ENCODE data around the gene MYBPH.

MYBPH gene

DNA sequence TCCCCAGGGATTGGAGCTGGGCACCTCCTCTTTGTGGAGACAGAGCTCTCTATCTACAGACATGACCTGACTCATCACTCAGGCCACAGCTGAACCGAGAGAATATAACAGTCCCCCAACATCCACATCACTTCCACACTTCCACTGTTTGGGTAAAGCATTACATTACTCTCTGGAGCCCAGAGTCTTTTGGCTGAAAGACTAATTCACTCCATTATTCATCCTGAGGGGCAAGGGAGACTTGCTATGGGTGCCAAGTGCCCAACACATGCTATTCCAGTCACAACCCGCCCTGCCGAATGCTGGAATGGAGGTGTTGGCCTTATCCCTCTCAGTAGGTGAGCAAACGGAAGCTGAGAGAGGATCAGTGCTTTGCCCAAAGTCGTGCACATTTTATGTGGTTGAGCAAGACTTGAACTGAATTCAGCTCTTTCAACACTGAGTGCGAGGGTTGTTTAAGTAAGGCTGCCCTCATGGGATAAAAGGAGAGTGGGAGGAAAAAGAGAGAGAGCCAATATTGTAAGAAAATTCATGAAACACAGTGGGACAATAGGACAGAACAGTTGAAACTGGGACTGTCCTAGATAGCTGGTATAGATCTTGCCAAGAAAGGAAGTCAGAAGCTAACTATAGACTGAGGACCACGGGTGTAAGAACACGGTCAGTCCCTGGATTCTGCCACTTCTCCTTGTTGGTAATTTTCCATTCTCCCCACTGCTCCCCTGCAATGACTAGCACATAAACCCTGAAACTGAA lies 24.4 kb upstream of the MYBPH start:
- DNase-seq: no peak

DNA sequence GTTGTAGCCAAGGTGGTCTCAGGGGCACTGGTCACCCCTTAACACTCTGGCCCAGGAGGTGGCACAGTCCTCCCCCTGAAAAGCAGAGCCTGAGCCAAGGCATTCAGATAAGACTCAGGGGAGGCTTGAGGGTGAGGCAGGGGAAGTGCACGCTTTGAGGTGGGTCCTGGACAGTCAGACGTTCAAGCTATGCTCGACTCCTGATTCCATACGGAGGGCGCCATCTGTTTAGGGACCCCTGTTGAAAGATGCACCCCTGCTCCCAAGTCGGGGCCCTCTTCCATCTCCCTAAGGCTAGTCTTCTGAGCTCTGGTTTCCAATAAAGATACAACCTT lies 23.8 kb upstream of the MYBPH start:
- no peak for DNase-seq

DNA sequence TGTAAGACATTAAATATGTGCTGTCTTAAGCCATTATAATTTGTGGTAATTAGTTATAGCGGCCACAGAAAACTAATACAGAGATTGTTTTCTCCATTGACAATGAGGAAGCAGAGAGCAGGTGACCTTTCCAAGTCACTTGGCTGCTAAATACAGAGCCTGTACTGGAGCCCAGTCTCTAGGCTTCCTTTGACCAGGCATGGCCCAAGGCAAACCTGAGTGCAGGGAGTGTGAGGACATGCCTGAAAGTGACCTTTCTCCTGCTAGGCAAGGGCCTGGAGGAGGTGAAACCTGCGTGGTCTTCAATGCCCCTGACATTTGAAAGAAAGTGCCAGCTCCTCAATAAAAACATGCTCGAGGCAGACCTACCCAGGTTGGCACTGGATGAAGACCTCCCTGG lies 23.4 kb upstream of the MYBPH start:
- DNase-seq: no peak

DNA sequence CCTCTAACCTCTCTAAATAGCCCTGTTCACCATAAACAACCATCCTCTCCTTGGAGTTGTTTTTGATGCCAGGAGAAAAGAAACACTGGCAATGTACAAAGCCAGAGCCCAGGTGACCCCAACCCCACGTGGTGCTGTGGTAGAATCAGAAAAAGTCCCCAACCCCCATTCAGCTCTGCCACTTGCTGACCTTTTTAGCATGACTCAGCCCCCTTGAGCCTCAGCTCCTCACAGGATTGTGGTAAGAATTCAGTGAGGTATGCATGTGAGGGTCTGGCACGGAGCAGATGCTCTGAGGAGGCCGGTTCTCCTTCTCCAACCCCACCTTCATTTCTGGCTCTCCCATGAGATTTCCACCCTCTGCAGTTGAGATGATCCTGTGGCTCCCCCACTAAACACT lies 22.0 kb upstream of the MYBPH start:
- no peak for DNase-seq

DNA sequence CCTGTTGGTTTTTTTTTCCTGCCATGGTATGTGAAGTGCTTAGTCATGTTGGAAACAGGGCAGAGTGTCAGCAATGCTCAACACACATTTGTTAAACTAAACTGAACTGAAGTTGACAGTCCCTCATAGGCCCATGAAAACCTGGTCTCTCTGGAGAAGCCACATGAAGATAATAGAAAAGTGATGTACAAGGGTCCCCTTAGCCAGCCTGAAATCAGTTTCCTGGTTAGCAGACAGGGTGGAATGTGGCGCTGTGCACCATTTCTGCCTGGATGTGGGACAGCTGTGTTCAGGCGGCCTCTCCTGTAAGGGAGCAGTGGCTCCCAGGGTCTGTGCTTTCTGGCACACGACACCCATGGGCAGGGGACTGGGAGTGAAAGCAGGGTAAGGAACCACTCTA lies 20.7 kb upstream of the MYBPH start:
- DNase-seq: no peak

DNA sequence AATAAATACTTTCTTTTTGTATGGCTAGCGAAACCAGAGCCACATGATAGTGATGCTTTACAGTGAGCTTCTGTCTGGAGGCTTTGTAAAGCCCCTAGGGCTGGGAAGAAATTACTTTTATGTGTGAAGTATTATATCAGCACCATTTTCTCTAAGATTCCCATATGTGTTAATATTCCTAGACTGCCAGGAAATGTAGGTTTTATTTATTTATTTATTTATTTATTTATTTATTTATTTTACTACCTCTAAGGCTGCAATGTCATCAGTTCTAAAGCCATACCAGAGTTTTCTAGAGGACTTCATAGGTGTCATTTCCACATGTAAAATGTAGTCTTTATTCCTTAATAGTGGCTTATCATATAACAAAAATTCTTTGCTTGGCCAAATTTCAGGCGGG lies 15.3 kb upstream of the MYBPH start:
- DNase-seq: no peak

DNA sequence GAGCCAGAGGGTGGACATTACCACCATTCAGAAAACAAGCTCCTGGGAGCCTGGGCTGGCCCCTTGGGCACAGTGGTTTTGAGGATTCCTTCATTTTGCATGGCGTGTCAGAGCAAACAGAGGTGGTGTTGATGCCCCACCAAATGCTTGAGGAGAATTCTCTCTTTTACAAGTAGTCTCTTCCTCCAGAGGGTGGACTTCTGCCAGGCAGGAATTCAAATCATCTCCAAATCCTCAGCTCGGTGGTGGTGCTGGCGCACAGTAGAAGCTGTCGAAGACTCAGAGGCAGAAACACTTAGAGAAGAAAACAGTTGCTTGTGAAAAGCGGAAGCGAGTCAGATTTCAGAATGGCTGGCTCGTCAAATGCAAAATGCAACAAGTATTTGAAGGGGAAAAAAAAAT lies 14.3 kb upstream of the MYBPH start:
- no peak for DNase-seq

DNA sequence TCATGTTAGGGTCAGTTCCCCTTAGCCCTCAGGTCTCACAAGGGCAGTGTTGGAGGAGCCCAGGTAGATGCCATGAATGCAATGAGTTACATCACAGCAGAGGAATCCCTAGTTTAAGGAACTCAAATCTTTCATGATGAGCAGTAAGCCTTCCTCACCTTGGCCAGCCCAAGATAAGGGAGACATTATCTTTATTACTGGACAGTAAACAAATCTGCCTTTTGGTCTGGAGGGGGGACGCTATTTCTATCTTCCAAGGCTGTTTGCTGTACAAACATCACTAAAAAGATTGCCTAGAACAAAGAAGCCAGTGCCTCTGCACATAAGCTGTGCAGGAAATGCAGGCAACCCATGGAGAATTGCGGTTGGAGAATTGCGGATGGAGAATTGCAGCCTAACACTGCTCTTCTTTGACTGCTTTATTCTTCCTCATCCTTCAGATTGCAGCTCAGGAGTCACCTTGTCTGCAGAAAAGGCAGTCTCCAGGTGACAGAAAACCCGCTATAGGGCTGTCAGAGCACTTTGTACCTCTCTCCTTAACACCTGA lies 13.1 kb upstream of the MYBPH start:
- no peak for DNase-seq

DNA sequence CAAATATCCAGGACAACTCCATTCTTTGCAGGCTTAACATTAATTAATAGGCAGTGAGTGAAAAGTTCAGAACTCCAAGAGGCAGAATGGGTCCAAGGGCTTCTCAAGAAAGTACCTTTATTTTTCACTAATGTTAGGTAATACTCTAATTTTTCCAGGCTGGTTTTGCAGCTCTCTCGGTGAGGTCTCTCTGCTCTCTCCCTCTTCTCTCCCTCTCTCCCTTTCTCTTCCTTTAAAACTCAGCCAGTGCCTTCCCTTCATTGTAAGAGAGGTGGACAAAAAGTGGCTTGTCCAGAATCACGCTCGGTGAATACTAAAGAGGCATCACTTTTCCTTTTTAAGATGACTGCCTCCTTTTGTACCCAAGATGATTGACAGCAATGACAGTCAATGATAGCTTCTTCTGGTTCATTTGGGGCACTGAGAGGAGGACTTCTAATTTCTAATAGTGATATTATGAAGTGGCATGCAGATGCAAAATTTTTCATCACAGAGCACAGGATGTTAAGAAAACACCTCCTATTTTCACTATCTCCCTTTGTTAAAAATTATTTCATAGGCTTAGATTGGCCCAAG lies 12.2 kb upstream of the MYBPH start:
- no peak for DNase-seq

DNA sequence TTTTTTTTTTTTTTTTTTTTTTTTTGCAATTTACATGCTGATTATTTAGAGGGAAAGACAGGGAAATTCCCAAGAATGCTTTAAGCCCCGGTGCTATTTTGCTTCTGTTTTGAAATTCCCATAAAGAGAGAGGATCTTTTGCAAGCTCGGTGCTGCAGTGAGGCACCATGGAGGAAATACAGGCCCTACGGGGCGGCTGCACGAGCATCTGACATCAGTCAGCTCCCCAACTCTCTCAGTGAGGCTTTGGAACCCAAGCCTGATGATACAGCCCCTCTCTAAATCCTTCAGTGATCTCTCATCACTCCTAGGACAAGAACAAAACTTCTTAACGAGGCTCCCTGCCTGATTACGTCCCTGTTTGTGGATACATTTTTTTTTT lies 11.7 kb upstream of the MYBPH start:
- no peak for DNase-seq

DNA sequence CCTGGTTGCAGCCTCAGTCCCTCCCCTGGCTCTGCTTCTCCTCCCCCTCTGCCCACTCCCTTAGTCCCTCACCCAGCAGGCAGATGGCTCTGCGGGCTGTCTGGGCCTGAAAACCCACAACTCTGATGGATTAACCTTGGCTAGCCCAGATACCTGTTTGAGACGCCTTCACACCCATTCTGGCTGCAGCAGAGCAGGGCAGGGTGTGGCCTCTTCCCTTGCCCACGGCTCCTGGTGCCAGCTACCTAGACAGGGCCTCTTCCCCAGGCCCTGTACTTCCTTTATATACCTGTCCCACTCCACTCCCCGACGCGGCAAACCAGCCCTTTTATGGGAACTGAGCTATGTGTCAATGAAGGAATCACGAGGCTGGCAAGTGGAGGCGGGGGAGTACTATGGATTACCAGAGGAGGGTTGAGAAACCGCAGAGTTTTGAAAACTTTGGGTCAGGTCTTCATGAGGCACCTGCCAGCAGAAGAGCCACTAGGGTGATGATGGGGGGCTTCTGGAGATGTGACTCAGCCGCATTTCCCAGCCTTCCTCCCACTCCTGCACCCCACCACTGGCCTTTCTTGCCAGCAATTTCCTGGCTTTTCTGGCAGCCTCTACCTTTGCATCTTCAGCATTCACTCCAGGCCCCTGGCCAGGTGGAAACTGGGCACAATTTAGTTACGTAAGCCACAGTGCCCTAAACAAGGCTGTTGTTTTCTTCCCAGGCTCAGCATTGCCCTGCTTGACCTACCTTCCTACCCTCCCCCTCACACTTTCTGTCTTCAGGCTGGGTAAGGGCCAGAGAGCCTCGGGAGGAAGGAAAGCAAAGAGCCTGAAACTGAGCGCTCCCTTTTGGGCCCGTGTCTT lies 11.0 kb upstream of the MYBPH start, which contains the start of gene CHI3L1:
TSS of gene CHI3L1 (minus strand) at position 259 of the 858 bp plus-strand sequence. CDS start at position 178, 81 bp downstream.
- no peak for DNase-seq

DNA sequence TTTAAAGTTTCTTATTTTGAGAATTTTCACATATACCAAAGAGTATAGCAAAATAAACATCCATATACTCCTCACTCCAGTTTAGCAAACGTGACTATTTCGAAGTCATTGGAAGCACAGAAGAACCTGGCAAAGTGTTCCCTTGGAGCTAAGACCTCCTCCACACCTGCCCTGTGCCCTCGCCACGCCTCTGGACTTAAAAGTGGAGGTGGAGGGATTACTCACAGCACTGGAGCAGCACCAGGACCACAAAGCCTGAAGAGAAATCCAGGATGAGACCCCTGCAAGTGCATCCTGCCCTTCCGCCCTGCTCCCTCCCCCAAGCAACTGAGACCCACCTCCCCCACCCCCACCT lies 10.4 kb upstream of the MYBPH start:
- DNase-seq: no peak

DNA sequence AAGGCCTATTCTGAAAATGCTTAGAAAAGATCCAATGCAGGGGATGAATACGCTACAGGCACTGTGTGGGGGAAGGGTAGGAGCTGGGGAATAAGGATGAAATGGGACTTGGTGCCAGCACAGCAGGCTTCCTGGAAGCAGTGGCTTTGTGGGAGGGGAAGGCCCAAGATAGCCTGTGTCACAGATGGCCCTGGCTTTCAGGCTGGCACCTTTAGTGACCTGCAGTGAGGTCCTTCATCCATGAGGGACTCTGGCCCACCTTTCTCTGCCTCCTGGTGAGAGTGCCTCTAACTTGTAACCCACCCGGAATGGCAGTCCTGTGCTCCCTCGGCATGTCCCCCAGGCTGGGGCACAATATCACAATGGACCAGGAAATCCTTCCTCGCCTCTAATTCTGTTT lies 10.0 kb upstream of the MYBPH start:
- DNase-seq: no peak

DNA sequence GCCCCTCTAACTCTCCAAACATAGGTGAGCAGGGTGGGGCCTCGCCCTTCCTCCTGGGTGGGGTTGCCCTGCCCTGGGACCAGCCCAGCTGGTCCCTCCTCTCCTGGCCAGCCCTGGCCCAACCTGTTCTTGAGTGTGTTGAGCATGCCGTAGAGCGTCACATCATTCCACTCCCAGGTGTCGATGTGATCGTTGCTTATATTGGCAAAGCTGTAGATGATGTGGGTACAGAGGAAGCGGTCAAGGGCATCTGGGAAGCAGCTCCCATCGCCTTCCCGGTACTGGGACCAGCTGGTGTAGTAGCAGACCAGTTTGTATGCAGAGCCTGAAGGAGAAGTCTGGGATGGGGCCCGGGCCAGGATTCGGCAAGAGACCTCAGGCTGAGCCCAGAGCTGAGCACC lies 9.4 kb upstream of the MYBPH start:
- DNase-seq: no peak

DNA sequence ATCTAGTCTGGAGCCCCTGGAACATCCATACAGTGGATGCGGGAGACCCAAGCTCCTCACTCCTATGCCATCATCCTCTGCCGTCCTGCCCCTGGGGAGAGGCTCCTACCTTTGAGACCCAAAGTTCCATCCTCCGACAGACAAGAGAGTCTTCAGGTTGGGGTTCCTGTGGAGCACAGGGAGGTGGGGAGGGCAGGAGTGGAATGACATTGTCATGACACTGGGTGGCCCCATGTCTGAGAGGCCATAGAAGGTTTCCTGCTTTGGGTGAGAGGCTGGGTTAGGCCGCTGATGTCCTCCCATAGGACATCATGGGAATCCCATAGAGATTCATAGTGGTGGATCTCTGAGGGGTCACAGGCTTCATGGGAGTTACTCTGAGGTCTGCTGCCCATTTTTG lies 8.8 kb upstream of the MYBPH start:
- no peak for DNase-seq

DNA sequence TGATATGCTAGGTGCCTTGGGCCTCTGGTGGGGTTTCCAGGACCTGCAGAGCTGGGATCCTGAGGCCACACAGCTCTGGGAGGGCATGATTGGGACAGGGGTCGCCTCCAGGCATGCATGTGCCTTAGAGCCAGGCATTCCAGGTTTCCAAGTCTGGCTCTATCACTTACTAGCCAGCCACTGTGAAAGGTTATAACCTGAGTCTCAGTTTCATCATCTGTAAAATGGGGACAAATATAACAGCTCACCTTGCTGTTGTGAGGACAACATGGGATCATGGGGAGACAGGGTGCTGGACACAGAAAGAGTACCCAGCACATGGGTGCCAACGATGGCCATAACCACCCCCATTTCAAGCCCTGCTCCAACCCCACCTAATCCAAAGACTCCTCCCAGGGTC lies 8.2 kb upstream of the MYBPH start:
- DNase-seq: no peak

DNA sequence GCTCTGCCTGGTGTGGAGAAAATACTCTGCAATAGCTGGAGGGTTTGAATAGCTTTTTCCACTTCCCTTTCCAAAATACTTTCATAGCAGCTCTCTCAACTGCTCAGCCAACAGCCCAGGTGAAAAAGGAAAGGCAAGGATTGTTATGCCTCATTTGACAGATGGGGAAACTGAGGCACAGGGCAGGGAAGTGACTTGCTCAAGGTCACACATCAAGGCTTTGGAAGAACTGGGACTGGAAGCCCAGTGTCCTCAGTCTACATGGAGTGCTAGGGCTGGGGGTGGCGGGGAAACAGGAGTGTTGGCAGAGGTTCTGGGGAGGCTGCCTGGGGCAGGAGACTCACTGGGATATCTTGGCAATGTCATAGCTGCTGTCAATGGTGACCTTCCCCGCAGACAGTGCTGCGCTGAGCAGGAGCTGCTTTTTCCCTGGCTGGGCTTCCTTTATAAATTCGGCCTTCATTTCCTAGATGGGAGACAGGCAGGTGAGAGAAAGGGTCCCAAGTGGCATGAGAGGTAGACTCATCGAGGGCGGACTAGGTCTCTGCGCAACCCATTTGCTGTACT lies 6.8 kb upstream of the MYBPH start:
- DNase-seq: no peak

DNA sequence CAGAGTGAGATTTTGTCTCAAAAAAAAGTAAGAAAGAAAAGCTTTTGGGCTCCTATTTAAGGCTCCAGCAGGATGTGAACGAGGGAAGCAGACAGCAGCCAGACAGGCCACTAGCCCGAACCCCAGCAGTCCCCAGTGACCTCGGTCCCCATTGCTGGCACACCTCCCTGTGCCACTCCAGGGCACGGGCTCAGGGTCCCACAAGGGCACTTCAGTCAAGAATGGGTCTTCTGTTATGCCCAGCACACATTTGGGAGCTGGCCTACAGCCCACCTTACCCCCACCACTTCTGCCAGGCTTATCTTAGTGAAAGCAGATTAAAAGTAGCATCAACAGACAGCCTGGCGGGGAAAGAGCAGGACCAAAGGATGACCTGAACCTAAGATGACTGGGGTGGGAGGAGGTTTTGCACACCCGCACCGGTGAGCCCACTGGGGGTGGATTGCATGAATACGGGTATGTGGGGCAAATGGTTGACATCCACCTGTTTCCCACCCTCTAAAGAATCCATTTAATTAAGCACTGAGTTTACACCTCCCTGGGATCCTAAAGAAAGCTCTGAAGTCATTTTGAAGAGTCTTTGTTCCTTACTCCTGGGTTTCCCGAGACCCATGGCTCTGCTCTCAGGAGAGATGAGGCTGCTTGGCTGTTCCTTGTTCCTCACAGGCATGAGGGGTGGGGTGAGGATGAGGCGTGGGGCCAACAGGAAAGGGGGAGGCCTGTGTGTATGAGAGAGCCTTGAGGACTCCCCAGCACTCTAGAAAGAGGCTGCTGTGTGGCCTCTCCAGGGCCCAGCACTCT lies 6.2 kb upstream of the MYBPH start:
- no peak for DNase-seq

DNA sequence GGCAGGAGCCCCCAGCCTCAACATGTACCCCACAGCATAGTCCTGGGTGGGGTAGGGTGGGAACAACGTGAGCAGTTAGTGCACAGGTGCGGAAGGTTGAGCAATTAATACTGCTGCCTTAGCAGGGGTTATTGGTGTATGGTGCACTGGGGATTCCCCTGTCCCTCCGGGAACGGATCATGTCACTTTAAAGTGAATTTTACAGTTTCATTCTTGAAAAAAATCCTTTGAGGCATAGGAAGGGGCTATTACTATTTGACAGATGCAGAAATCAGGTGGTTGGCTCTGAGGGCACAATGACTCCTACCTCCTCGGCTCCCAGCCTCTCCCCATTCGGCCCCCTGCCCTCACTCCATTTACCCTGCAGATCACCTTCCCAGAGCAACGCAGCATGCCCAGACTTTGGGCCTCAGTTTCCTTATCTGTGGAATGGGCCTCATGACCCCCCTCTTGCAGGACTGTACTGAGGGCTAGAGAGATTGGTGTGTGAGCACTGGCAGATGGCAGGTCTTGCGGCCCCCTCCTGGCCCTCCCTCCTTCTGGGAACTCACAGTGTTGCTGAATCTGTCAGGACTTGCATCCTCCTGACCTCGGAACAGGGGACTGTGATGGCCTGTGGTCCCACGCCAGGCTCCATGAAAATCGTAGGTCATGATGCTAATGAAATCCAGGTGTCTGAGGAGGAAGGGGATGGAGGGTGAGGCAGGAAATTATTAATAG lies 5.1 kb upstream of the MYBPH start:
- no peak for DNase-seq

DNA sequence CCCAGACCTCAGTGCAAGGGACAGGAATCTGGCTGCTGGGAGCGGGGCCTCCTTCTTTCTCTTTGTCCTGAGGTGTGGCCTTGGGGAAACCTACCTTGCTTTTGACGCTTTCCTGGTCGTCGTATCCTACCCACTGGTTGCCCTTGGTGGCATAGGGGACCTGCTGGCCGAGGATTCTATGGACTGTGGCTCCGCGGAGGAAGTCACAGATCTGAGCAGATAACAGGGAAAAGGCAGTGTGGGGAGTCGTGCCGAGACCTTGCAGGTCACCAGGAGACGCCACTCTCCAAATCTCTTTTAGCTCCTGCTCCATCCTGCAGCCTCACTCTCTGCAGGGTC lies 4.0 kb upstream of the MYBPH start:
- DNase-seq: no peak

DNA sequence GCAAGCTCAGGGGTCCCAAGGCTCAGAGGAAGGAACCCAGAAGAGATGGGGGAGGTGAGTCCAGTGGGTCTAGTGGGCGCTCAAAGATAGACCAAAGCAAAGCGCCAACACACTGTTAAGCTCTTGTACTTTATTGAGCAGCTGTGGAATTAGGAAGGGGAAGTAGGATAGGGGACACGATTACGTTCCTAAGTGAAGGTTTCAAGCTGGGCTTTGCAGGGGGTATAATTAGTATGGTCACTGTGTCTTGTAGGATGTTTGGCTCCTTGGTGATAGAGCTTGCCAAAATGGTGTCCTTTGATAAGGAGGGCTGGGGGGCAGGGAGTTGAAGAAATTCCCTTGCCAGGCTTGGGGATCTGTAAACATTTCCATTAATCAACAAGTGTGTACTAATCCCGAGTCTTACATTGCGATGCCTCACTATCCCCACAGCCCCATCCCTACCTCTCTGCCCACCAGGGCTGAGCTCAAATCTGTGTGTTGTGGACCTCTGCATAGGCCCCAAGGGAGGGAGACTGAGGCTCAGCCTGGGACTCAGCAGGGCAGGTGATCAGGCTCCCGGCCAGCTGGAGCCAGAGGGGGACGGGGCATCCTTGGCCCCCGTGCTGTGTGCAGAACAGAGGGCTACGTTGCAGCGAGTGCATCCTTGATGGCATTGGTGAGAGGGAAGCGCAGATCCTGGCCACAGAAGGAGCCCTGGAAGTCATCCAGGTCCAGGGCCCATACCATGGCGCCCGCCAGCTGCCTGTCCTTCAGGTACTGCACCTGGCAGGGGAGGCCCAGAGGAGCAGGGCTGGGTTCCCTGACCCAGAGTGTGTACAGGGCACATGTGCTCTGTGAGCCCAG lies 3.4 kb upstream of the MYBPH start:
- no peak for DNase-seq
